H1 (cell line): ENCODE results near the gene CDH11.

Source experiments
- EP300 ChIP-seq, 2 experiments: IDR thresholded peaks; 1 replicate in 1 of 2; 2 replicates in 1 of 2; pipeline ENCODE4 v1.6.1; 2011 to 2012; ENCODE audit warnings: low read depth in 2 of 2, low read length in 2 of 2, mild to moderate bottlenecking in 2 of 2, borderline replicate concordance in 1 of 2, inconsistent platforms in 1 of 2, moderate library complexity in 1 of 2
- POLR2AphosphoS5 ChIP-seq: IDR thresholded peaks from 2 replicates; pipeline ENCODE4 v1.6.1; 2011; ENCODE audit warnings: low read depth, low read length

GRCh38 chr16:65061263-65061662, 60.6 kb downstream of the CDH11 start:
- no peak for TF ChIP-seq EP300 (IDR thresholded peaks at IDR 0.05; ENCODE audit: borderline replicate concordance in 1 of 2, low read depth in 2 of 2, low read length in 2 of 2)
- no peak for TF ChIP-seq POLR2AphosphoS5
